Measurements from ENCODE around the gene MS4A14.
A peak's percentile ranks its signal among the peaks of the same experiment; 100 is the strongest.
"Not testable (repeated sequence)": the region's sequence is repeated elsewhere in the genome, so short reads cannot be mapped to it uniquely, and the experiment has no call there.

MS4A14 gene

GRCh38 chr11:60396382-60396781 is at the start of gene MS4A14:
TSS of gene MS4A14 (plus strand) at chr11:60396459. CDS start at chr11:60396579, 120 bp downstream.
- Histone ChIP-seq H3K4me3 (ENCODE audit: low read length) (no peak within 1 kb of the TSS), H3K27ac (ENCODE audit: low read length) (no peak within 1 kb of the TSS), H3K4me1 (ENCODE audit: control insufficient read depth, insufficient read depth, low read length) (no peaks in the 10 kb centered on the region), H3K9me3 (ENCODE audit: control insufficient read depth, insufficient read depth, low read length) (no peaks in the 10 kb centered on the region), H3K36me3 (ENCODE audit: control insufficient read depth, insufficient read depth, low read length) (no peaks in the 10 kb centered on the region), H3K27me3 (ENCODE audit: control insufficient read depth, insufficient read depth, low read length) (no peaks in the 10 kb centered on the region)
- DNase-seq (ENCODE audit: low read depth, low spot score) = no peak
- no CpG with 5 or more reads among the region's 3 CpGs for WGBS (ENCODE audit: insufficient coverage, insufficient read length)

- Histone ChIP-seq H3K4me3 (ENCODE audit: low read length) (no peak overlapping the region), H3K9me3 (ENCODE audit: control insufficient read depth, insufficient read depth, low read length) (no peaks in the 10 kb centered on the region), H3K36me3 (ENCODE audit: control insufficient read depth, insufficient read depth, low read length) (no peaks in the 10 kb centered on the region), H3K27ac (ENCODE audit: low read length) (no peak overlapping the region), H3K4me1 (ENCODE audit: control insufficient read depth, insufficient read depth, low read length) (no peaks in the 10 kb centered on the region), H3K27me3 (ENCODE audit: control insufficient read depth, insufficient read depth, low read length) (no peaks in the 10 kb centered on the region)
- no CpG with 5 or more reads among the region's 2 CpGs for WGBS (ENCODE audit: insufficient coverage, insufficient read length)
- DNase-seq (ENCODE audit: low read depth, low spot score) = no peak
Observed at GRCh38 chr11:60347084-60347797, 49.0 kb upstream of the MS4A14 start.

DNA sequence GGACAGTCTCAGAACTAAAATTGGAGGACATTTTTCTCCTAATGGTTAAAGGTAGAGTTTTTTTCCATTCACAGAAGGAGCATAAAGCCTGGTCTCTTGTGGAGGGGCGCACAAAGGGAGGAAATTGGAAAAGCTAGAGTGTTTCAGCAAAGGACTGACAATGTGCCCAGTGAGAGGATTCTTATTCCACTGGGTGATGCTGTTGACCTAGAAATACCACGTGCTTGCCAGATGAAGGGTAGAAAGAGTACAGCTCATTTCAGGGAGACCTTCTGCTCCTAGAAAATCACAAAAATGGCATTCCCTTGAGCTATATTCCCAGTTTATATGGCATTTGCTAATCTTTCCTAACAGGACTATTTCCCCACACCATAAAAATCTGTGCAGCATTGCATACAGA is 48.1 kb upstream of the MS4A14 start:
- no CpG with 5 or more reads among the region's 2 CpGs for WGBS (ENCODE audit: insufficient coverage, insufficient read length)
- H3K9me3 ChIP-seq (ENCODE audit: control insufficient read depth, insufficient read depth, low read length) = no peaks in the 10 kb centered on the region
- H3K36me3 ChIP-seq (ENCODE audit: control insufficient read depth, insufficient read depth, low read length) = no peaks in the 10 kb centered on the region
- no peaks in the 10 kb centered on the region for H3K27me3 ChIP-seq (ENCODE audit: control insufficient read depth, insufficient read depth, low read length)
- no peaks in the 10 kb centered on the region for H3K4me1 ChIP-seq (ENCODE audit: control insufficient read depth, insufficient read depth, low read length)
- H3K27ac ChIP-seq (ENCODE audit: low read length) = no peak overlapping the region
- H3K4me3 ChIP-seq (ENCODE audit: low read length) = no peak overlapping the region
- DNase-seq (ENCODE audit: low read depth, low spot score) = no peak

DNA sequence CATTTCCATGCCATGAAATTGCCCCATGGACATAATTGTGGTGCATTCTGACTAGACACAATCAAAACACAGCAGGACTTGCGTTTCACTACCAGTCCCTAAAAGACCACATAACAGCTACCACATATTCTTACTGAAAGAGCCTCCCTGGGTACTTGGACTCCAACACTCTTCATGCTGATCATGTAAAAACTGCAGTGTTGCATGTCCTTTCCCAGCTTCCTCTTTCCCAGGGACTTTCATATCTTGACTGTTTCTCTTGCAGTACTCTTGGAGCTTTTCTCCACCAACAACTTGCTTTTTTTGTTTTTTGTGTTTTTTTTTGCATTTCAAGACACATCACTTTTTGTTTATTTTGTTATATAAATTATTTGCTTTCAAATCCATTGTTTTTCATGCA is 46.3 kb upstream of the MS4A14 start:
- H3K9me3 ChIP-seq (ENCODE audit: control insufficient read depth, insufficient read depth, low read length) = no peaks in the 10 kb centered on the region
- WGBS (ENCODE audit: insufficient coverage, insufficient read length) = no CpG with 5 or more reads among the region's 1 CpG
- H3K4me1 ChIP-seq (ENCODE audit: control insufficient read depth, insufficient read depth, low read length) = no peaks in the 10 kb centered on the region
- no peaks in the 10 kb centered on the region for H3K27me3 ChIP-seq (ENCODE audit: control insufficient read depth, insufficient read depth, low read length)
- no peak overlapping the region for H3K4me3 ChIP-seq (ENCODE audit: low read length)
- no peaks in the 10 kb centered on the region for H3K36me3 ChIP-seq (ENCODE audit: control insufficient read depth, insufficient read depth, low read length)
- no peak overlapping the region for H3K27ac ChIP-seq (ENCODE audit: low read length)
- DNase-seq (ENCODE audit: low read depth, low spot score) = no peak

GRCh38 chr11:60357771-60358170 is 38.5 kb upstream of the MS4A14 start:
- no peaks in the 10 kb centered on the region for H3K4me1 ChIP-seq (ENCODE audit: control insufficient read depth, insufficient read depth, low read length)
- no peaks in the 10 kb centered on the region for H3K27me3 ChIP-seq (ENCODE audit: control insufficient read depth, insufficient read depth, low read length)
- no peaks in the 10 kb centered on the region for H3K36me3 ChIP-seq (ENCODE audit: control insufficient read depth, insufficient read depth, low read length)
- DNase-seq (ENCODE audit: low read depth, low spot score) = no peak
- no peak overlapping the region for H3K27ac ChIP-seq (ENCODE audit: low read length)
- WGBS (ENCODE audit: insufficient coverage, insufficient read length) = no CpG with 5 or more reads among the region's 2 CpGs
- no peak overlapping the region for H3K4me3 ChIP-seq (ENCODE audit: low read length)
- no peaks in the 10 kb centered on the region; the same call in 1 of the 2 replicates for H3K9me3 ChIP-seq (ENCODE audit: control insufficient read depth, insufficient read depth, low read length)

DNA sequence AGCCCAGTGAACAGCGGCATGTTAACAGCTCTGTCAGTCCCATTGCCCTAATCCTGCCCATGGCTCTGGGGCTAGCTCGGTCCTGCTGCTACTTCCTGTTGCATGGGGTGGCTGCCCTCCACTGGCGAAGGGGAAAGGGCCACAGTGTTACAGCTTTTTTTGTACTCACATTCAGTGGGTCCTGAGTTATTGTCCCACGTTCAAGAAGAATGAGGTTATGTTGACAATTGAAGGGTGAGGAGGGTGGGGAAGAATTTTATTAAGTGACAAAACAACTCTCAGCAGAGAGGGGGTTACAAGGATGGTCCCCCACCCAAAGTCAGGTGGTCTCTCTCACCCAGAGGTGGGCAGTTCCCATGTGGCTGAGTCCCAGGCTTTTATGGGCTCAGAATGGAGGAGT is 35.6 kb upstream of the MS4A14 start:
- Histone ChIP-seq H3K9me3 (ENCODE audit: control insufficient read depth, insufficient read depth, low read length) (no peaks in the 10 kb centered on the region; the same call in 1 of the 2 replicates), H3K27ac (ENCODE audit: low read length) (no peak overlapping the region), H3K36me3 (ENCODE audit: control insufficient read depth, insufficient read depth, low read length) (no peaks in the 10 kb centered on the region), H3K27me3 (ENCODE audit: control insufficient read depth, insufficient read depth, low read length) (no peaks in the 10 kb centered on the region), H3K4me1 (ENCODE audit: control insufficient read depth, insufficient read depth, low read length) (no peaks in the 10 kb centered on the region), H3K4me3 (ENCODE audit: low read length) (no peak overlapping the region)
- WGBS (ENCODE audit: insufficient coverage, insufficient read length) = no CpG with 5 or more reads among the region's 4 CpGs
- DNase-seq (ENCODE audit: low read depth, low spot score) = no peak

DNA sequence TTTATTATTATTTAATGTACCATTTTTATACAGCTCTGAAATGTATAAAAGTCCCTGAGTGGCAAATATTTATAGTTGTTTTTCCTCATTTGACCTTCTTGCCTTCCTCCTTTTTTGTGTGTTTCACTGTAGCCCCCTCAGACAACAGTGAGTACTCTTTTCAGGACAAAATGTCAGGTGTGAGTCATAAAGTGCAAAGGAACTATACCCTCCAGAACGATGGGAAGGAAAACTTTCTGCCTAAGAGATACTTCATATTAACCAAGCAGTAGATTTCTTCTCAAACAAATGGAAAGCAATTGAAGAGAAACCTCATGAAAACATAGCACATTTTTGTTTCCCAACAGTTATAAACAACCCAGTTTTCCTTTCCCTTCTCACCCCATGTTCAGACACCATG is 34.0 kb upstream of the MS4A14 start:
- H3K36me3 ChIP-seq (ENCODE audit: control insufficient read depth, insufficient read depth, low read length) = no peaks in the 10 kb centered on the region
- WGBS (ENCODE audit: insufficient coverage, insufficient read length) = no CpG with 5 or more reads among the region's 1 CpG
- no peaks in the 10 kb centered on the region for H3K4me1 ChIP-seq (ENCODE audit: control insufficient read depth, insufficient read depth, low read length)
- no peak overlapping the region for H3K27ac ChIP-seq (ENCODE audit: low read length)
- H3K4me3 ChIP-seq (ENCODE audit: low read length) = no peak overlapping the region
- no peak for DNase-seq (ENCODE audit: low read depth, low spot score)
- no peaks in the 10 kb centered on the region; the same call in 1 of the 2 replicates for H3K9me3 ChIP-seq (ENCODE audit: control insufficient read depth, insufficient read depth, low read length)
- no peaks in the 10 kb centered on the region for H3K27me3 ChIP-seq (ENCODE audit: control insufficient read depth, insufficient read depth, low read length)

DNA sequence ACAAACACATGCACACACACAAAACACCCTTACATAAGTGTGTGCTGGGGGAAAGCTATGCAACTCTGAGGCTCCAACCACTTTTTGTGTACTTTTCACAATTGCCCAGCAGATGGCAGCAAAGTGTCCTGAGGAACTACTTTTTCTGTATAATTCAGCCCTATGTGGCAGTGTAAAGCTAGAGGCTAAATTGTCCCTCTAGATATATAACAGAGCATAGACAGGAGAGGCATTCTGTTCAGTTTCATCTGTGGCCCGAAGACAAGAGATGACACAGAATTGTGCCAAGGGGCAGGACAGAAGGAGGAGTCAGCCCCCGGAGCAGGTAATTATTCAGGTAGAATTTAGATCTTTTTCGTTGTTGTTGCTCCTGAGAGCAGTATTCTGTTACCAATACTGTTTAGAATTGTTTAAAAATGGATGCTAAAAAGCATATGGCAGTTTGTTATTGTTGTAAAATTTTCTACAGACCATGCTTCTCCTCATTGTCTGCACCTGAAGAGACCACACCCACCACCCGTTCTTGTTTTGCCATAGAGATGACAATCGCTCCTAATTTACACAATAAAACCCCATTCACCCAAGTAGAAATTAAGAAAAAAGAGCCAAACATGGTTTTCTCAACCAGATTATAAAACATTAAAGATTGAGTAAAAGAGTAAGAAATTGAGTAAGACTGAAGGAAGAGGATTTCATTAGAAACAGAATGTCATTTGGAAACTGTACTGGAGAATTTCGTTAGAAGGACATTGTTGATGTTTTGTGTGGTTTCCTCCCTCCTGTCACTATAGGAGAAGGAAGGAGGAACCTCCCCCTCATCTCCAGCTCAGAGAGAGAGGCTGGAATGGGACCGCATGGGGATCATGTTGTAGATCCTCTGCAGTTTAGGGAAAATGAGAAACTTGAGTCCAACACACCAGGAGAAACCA is 32.5 kb upstream of the MS4A14 start:
- H3K27ac ChIP-seq (ENCODE audit: low read length) = no peak overlapping the region
- H3K4me3 ChIP-seq (ENCODE audit: low read length) = no peak overlapping the region
- DNase-seq (ENCODE audit: low read depth, low spot score) = peak; percentile 66
- WGBS (ENCODE audit: insufficient coverage, insufficient read length) = no CpG with 5 or more reads among the region's 7 CpGs
- no peaks in the 10 kb centered on the region for H3K36me3 ChIP-seq (ENCODE audit: control insufficient read depth, insufficient read depth, low read length)
- no peaks in the 10 kb centered on the region; the same call in 1 of the 2 replicates for H3K9me3 ChIP-seq (ENCODE audit: control insufficient read depth, insufficient read depth, low read length)
- no peaks in the 10 kb centered on the region for H3K27me3 ChIP-seq (ENCODE audit: control insufficient read depth, insufficient read depth, low read length)
- H3K4me1 ChIP-seq (ENCODE audit: control insufficient read depth, insufficient read depth, low read length) = peaks cover 1% of the 10 kb centered on the region; the same call in 1 of the 2 replicates

- H3K27ac ChIP-seq (ENCODE audit: low read length); H3K36me3 ChIP-seq (ENCODE audit: control insufficient read depth, insufficient read depth, low read length): not testable (repeated sequence)
Observed at GRCh38 chr11:60366262-60366904, 29.9 kb upstream of the MS4A14 start.

GRCh38 chr11:60367009-60367408 is 29.2 kb upstream of the MS4A14 start:
- H3K27me3 ChIP-seq (ENCODE audit: control insufficient read depth, insufficient read depth, low read length) = no peaks in the 10 kb centered on the region
- no peak overlapping the region for H3K27ac ChIP-seq (ENCODE audit: low read length)
- no peaks in the 10 kb centered on the region for H3K36me3 ChIP-seq (ENCODE audit: control insufficient read depth, insufficient read depth, low read length)
- peaks cover 1% of the 10 kb centered on the region; the same call in 1 of the 2 replicates for H3K4me1 ChIP-seq (ENCODE audit: control insufficient read depth, insufficient read depth, low read length)
- no peak overlapping the region for H3K4me3 ChIP-seq (ENCODE audit: low read length)
- H3K9me3 ChIP-seq (ENCODE audit: control insufficient read depth, insufficient read depth, low read length) = no peaks in the 10 kb centered on the region
- WGBS (ENCODE audit: insufficient coverage, insufficient read length) = no CpG with 5 or more reads among the region's 2 CpGs
- no peak for DNase-seq (ENCODE audit: low read depth, low spot score)

More at GRCh38 chr11:60366262-60366904, 29.9 kb upstream of the MS4A14 start:
- H3K27me3 ChIP-seq (ENCODE audit: control insufficient read depth, insufficient read depth, low read length); H3K4me1 ChIP-seq (ENCODE audit: control insufficient read depth, insufficient read depth, low read length); H3K9me3 ChIP-seq (ENCODE audit: control insufficient read depth, insufficient read depth, low read length); H3K4me3 ChIP-seq (ENCODE audit: low read length); DNase-seq (ENCODE audit: low read depth, low spot score): not testable (repeated sequence)
- WGBS (ENCODE audit: insufficient coverage, insufficient read length) = 100% methylated on average over 1 of the region's 15 CpGs
